Measurements from ENCODE around the gene MYADML2. TPM values are rescaled to one million over a fixed set of nuclear protein-coding genes. Genes with fewer than 3 reads are reported as not detected.

The MYADML2 gene
- total RNA-seq, 1 experiment from 2014 or later: not detected

DNA sequence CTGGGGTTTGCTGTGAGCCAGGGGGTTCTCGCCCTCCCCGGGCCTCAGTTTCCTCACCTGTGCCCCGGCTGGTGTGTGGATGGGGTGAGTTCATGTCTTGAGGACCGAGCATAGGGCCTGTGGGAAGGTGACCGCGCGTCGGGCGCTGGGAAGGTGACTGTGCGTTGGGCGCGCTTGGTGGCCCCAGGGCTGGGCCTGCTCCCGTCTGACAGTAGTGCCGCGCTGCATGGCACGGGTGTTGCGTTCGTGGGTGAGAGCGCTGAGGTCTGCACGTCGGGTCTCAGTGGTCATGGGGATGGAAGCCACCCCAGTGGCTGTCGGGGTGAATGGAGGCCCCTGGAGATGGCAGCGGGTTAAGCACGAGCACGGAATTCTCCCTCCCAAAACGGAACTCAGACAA, 39.6 kb upstream of the MYADML2 start:
- BruUV-seq (replicated peaks): no TSS peak
- no peaks in the 10 kb centered on the region for H3K27me3 ChIP-seq (ENCODE audit: low read length)
- TF ChIP-seq CTCF (conservative IDR thresholded peaks at IDR 0.05; ENCODE audit: low read depth, low read length): no peak
- TF ChIP-seq EZH2phosphoT487 (IDR thresholded peaks at IDR 0.05; ENCODE audit: borderline replicate concordance, low read length): no peak
- no peak for TF ChIP-seq EZH2 (IDR thresholded peaks at IDR 0.05; ENCODE audit: low read length, unreplicated experiment)

GRCh38 chr17:81984773-81985410, 37.9 kb upstream of the MYADML2 start:
- ChIA-PET CTCF (interaction anchor here (0.6 kb wide), 1 partner anchor 25 kb away, joined by 3 read pairs; no protein-coding TSS in a partner anchor), POLR2A (ENCODE audit: unreplicated experiment) (no interaction called here)
- TF ChIP-seq EZH2phosphoT487 (IDR thresholded peaks at IDR 0.05; ENCODE audit: borderline replicate concordance, low read length): no peak
- no peak for TF ChIP-seq CTCF (conservative IDR thresholded peaks at IDR 0.05; ENCODE audit: low read depth, low read length)
- TF ChIP-seq EZH2 (IDR thresholded peaks at IDR 0.05; ENCODE audit: low read length, unreplicated experiment): no peak

More for the DNA sequence above, 39.6 kb upstream of the MYADML2 start:
- H3F3A ChIP-seq (ENCODE audit: low read length, unreplicated experiment): no peaks in the 10 kb centered on the region
- H3K79me2 ChIP-seq (ENCODE audit: low read length): no peaks in the 10 kb centered on the region
- H2AFZ ChIP-seq (ENCODE audit: low read length): no peak overlapping the region
- H4K20me1 ChIP-seq (ENCODE audit: low read length): no peaks in the 10 kb centered on the region
- POLR2A ChIA-PET (ENCODE audit: unreplicated experiment): no interaction called here
- H3K9me2 ChIP-seq (replicated peaks; ENCODE audit: low read length): no peaks in the 10 kb centered on the region
- H3K36me3 ChIP-seq (ENCODE audit: low read depth, low read length): no peaks in the 10 kb centered on the region
- H3K4me2 ChIP-seq (ENCODE audit: low read length): no peak overlapping the region
- H3K27ac ChIP-seq (ENCODE audit: low read length): no peak overlapping the region
- H3K9me3 ChIP-seq (ENCODE audit: low read length): no peaks in the 10 kb centered on the region
- H3K4me1 ChIP-seq (ENCODE audit: insufficient read depth, low read length): peaks cover 6% of the 10 kb centered on the region; the same call in 1 of the 2 replicates
- no peak for ATAC-seq
- CTCF ChIA-PET: no interaction called here
- no peak overlapping the region for H3K9ac ChIP-seq (ENCODE audit: low read length)
- DNase-seq: no peak
- intact Hi-C loops (cut with micrococcal nuclease): no loop called here
- no peak overlapping the region for H3K4me3 ChIP-seq (ENCODE audit: low read length)

DNA sequence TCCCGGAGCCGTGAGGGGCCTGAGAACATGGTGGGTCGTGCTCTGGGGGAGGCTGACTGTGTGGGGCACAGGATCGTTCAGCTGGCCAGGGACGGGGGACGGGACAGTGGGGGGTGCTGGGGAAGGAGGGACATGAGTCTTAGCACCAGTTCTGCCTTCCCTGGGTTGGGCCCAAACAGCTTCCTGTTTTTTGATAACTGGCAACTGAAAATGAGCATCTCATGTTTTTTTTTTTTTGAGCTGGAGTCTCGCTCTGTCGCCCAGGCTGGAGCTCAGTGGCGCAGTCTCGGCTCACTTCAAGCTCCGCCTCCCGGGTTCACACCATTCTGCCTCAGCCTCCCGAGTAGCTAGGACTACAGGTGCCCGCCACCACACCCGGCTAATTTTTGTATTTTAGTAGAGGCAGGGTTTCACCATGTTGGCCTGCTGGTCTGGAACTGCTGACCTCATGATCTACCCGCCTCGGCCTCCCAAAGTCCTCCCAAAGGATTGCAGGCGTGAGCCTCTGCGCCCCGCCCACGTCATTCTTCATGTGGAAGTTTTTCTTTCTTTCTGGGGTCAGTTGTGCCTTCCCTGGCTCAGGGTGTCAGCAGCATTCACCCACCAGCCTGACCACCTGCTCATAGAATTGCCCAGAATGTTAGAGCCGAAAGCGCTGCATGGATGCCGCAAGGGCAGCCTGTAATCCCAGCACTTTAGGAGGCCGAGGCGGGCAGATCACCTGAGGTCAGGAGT, 36.8 kb upstream of the MYADML2 start:
- Histone ChIP-seq H4K20me1 (ENCODE audit: low read length) (no peaks in the 10 kb centered on the region), H3K79me2 (ENCODE audit: low read length) (peaks cover 5% of the 10 kb centered on the region; the same call in 1 of the 2 replicates), H3K36me3 (ENCODE audit: low read depth, low read length) (no peaks in the 10 kb centered on the region), H3K4me1 (ENCODE audit: insufficient read depth, low read length) (no peaks in the 10 kb centered on the region; the same call in 1 of the 2 replicates), H3K9me3 (ENCODE audit: low read length) (no peaks in the 10 kb centered on the region), H3F3A (ENCODE audit: low read length, unreplicated experiment) (no peaks in the 10 kb centered on the region), H3K4me3 (ENCODE audit: low read length) (no peak overlapping the region), H3K27me3 (ENCODE audit: low read length) (no peaks in the 10 kb centered on the region), H2AFZ (ENCODE audit: low read length) (no peak overlapping the region), H3K9me2 (replicated peaks; ENCODE audit: low read length) (no peaks in the 10 kb centered on the region), H3K9ac (ENCODE audit: low read length) (no peak overlapping the region), H3K4me2 (ENCODE audit: low read length) (no peak overlapping the region), H3K27ac (ENCODE audit: low read length) (no peak overlapping the region)
- POLR2A ChIA-PET (ENCODE audit: unreplicated experiment): no interaction called here
- BruUV-seq (replicated peaks): no TSS peak
- intact Hi-C loops (cut with micrococcal nuclease): no loop called here
- no peak for ATAC-seq
- no peak for TF ChIP-seq CTCF (conservative IDR thresholded peaks at IDR 0.05; ENCODE audit: low read depth, low read length)
- TF ChIP-seq EZH2 (IDR thresholded peaks at IDR 0.05; ENCODE audit: low read length, unreplicated experiment): no peak
- TF ChIP-seq EZH2phosphoT487 (IDR thresholded peaks at IDR 0.05; ENCODE audit: borderline replicate concordance, low read length): no peak
- CTCF ChIA-PET: no interaction called here
- DNase-seq: no peak

More at GRCh38 chr17:81984773-81985410, 37.9 kb upstream of the MYADML2 start:
- no peak for DNase-seq
- no peak overlapping the region for H2AFZ ChIP-seq (ENCODE audit: low read length)
- H3K27me3 ChIP-seq (ENCODE audit: low read length): no peaks in the 10 kb centered on the region
- H3K4me2 ChIP-seq (ENCODE audit: low read length): no peak overlapping the region
- no peaks in the 10 kb centered on the region for H3K36me3 ChIP-seq (ENCODE audit: low read depth, low read length)
- H3K27ac ChIP-seq (ENCODE audit: low read length): no peak overlapping the region
- no peaks in the 10 kb centered on the region for H4K20me1 ChIP-seq (ENCODE audit: low read length)
- no peaks in the 10 kb centered on the region for H3K79me2 ChIP-seq (ENCODE audit: low read length)
- no peaks in the 10 kb centered on the region for H3K9me2 ChIP-seq (replicated peaks; ENCODE audit: low read length)
- no peak for ATAC-seq
- no peaks in the 10 kb centered on the region for H3K9me3 ChIP-seq (ENCODE audit: low read length)
- no peaks in the 10 kb centered on the region for H3F3A ChIP-seq (ENCODE audit: low read length, unreplicated experiment)
- BruUV-seq (replicated peaks): no TSS peak
- intact Hi-C loops (cut with micrococcal nuclease): no loop called here
- H3K4me3 ChIP-seq (ENCODE audit: low read length): no peak overlapping the region
- no peak overlapping the region for H3K9ac ChIP-seq (ENCODE audit: low read length)
- H3K4me1 ChIP-seq (ENCODE audit: insufficient read depth, low read length): no peaks in the 10 kb centered on the region
